ENCODE data around the gene SLC9A6. TPM values are rescaled to one million over a fixed set of nuclear protein-coding genes. Genes with fewer than 3 reads are reported as not detected.
A peak's percentile ranks its signal among the peaks of the same experiment; 100 is the strongest.

SLC9A6 gene
- total RNA-seq, 4 donors from 2014 or later = 13.5 to 26.3 (median 21.7) TPM

DNA sequence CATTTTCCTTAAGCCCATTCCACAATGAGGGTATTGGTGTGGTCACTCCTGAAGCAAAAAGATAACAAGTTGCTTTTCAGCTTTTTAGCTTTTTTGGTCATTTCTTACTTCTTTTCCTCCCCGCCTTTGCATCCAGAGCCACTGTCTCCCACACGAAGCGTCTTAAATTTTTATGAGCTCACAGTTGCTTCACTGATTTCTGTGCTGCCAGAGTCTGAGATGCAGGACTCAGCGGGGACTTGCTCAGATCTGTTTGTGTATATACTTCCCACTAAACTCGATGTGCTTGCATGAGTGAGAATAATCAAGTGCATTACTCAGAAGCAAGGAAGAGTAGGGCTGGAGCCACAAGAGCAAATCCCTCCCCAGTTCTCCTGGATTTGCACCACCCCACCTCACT lies 81.9 kb downstream of the SLC9A6 start:
- in situ Hi-C loops (cut with MboI; ENCODE audit: low pct_ligation_motif_present in 1 of 4, low pct_unique_long_range_greater_than_20kb in 1 of 4, low sequenced_read_pairs in 3 of 4) = no loop called here
- WGBS, 2 donors (ENCODE audit: low coverage in 1 of 2) = 73% methylated on average over 5 of the region's 5 CpGs; no CpG with 5 or more reads in 1 of the 2 donors
- Histone ChIP-seq H3K4me1 (peaks cover 0 to 7% (median 0%) of the 10 kb centered on the region in 4 donors), H3K27me3 (no peaks in the 10 kb centered on the region), H3K36me3 (no peaks in the 10 kb centered on the region), H3K4me3 (no peak overlapping the region), H3K9me3 (no peaks in the 10 kb centered on the region), H3K27ac (peak overlapping the region; percentile 19 to 82 (median 70))
- TF ChIP-seq, protein P1, sequence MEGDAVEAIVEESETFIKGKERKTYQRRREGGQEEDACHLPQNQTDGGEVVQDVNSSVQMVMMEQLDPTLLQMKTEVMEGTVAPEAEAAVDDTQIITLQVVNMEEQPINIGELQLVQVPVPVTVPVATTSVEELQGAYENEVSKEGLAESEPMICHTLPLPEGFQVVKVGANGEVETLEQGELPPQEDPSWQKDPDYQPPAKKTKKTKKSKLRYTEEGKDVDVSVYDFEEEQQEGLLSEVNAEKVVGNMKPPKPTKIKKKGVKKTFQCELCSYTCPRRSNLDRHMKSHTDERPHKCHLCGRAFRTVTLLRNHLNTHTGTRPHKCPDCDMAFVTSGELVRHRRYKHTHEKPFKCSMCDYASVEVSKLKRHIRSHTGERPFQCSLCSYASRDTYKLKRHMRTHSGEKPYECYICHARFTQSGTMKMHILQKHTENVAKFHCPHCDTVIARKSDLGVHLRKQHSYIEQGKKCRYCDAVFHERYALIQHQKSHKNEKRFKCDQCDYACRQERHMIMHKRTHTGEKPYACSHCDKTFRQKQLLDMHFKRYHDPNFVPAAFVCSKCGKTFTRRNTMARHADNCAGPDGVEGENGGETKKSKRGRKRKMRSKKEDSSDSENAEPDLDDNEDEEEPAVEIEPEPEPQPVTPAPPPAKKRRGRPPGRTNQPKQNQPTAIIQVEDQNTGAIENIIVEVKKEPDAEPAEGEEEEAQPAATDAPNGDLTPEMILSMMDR (IDR thresholded peaks at IDR 0.05) = no peak
- TF ChIP-seq POLR2AphosphoS5 (IDR thresholded peaks at IDR 0.05) = no peak
- TF ChIP-seq POLR2A (IDR thresholded peaks at IDR 0.05) = no peak
- no peak for DNase-seq
- intact Hi-C loops (cut with DNase I; ENCODE audit: low total_unique reads) = no loop called here

DNA sequence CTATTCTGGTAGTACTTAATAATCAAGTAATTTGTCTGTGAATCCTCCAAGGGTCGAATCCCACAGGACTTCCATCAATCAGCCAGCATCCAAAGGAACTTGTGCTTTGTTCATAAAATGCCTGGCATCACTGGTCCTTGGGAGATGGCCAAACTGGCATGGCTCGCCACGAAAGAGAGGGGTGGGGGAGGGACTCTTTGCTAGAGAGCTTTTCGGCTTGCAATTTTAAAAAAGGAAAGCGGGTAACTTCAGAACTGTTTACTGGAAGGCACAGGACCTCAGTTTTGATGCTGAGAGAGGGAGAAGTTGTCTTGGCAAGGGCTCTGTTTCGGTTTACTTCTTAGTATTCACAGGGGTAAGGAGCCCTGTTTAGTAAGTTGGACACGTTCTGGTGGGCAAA lies 82.7 kb downstream of the SLC9A6 start:
- H3K27ac ChIP-seq = peak overlapping the region; percentile 23 to 82 (median 70)
- H3K4me1 ChIP-seq = peaks cover 0 to 7% (median 0%) of the 10 kb centered on the region in 4 donors
- intact Hi-C loops (cut with DNase I; ENCODE audit: low total_unique reads) = no loop called here
- H3K4me3 ChIP-seq = no peak overlapping the region
- H3K36me3 ChIP-seq = no peaks in the 10 kb centered on the region
- TF ChIP-seq, protein P1 (IDR thresholded peaks at IDR 0.05) = no peak
- TF ChIP-seq EP300 (IDR thresholded peaks at IDR 0.05; ENCODE audit: low read depth) (no peak), POLR2AphosphoS5 (IDR thresholded peaks at IDR 0.05) (no peak), POLR2A (IDR thresholded peaks at IDR 0.05) (no peak)
- DNase-seq = no peak
- in situ Hi-C loops (cut with MboI; ENCODE audit: low pct_ligation_motif_present in 1 of 4, low pct_unique_long_range_greater_than_20kb in 1 of 4, low sequenced_read_pairs in 3 of 4) = no loop called here
- H3K9me3 ChIP-seq = no peaks in the 10 kb centered on the region
- 20 to 59% methylated on average over 2 to 7 of the region's 7 CpGs for WGBS, 2 donors (ENCODE audit: low coverage in 1 of 2)
- H3K27me3 ChIP-seq = no peaks in the 10 kb centered on the region

DNA sequence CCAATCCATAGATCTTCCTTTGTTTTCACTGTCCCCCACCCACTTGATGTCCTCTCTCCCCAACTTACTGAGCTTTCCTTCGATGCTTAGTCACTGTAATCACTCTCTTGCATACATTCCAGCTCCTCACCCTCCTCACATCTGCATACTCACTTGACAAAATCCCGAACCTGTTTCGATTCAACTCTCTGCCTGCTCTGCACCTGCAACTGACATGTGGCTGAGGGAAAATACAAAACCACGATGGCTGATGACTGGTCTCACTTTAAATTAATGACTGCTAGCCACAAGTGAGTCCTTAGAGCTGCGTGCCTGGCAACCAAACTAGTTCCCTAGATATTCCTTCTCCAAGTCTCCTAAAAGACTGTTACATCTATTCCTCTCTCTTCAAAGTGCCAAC lies 91.7 kb downstream of the SLC9A6 start:
- TF ChIP-seq EP300 (IDR thresholded peaks at IDR 0.05; ENCODE audit: low read depth) (no peak), POLR2A (IDR thresholded peaks at IDR 0.05) (no peak), POLR2AphosphoS5 (IDR thresholded peaks at IDR 0.05) (no peak)
- TF ChIP-seq, protein P1 (IDR thresholded peaks at IDR 0.05) = no peak
- no peaks in the 10 kb centered on the region for H3K36me3 ChIP-seq
- 50% methylated on average over 5 of the region's 5 CpGs; no CpG with 5 or more reads in 1 of the 2 donors for WGBS, 2 donors (ENCODE audit: low coverage in 1 of 2)
- no peak overlapping the region for H3K4me3 ChIP-seq
- intact Hi-C loops (cut with DNase I; ENCODE audit: low total_unique reads) = no loop called here
- H3K27me3 ChIP-seq = no peaks in the 10 kb centered on the region
- no peak for DNase-seq
- no peak overlapping the region for H3K27ac ChIP-seq
- in situ Hi-C loops (cut with MboI; ENCODE audit: low pct_ligation_motif_present in 1 of 4, low pct_unique_long_range_greater_than_20kb in 1 of 4, low sequenced_read_pairs in 3 of 4) = no loop called here
- no peaks in the 10 kb centered on the region for H3K4me1 ChIP-seq
- H3K9me3 ChIP-seq = no peaks in the 10 kb centered on the region

DNA sequence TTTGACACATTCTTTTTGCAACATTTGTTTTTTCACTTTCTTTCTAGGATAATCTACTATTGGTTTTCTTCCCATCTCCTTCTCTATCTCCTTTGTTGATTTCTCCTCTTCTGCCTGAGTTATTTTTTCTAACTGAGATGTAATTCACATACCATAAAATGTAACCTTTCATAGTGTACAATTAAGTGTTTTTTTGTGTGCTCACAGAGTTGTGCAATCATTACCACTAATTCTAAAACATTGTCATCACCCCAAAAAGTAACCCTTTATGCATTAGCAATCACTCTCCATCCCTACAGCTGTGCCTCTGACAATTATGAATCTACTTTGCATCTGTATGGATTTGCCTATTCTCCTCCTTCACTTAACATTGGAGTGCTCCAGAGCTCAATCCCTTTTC lies 95.5 kb downstream of the SLC9A6 start:
- Histone ChIP-seq H3K27ac (no peak overlapping the region), H3K4me3 (no peak overlapping the region), H3K36me3 (no peaks in the 10 kb centered on the region), H3K4me1 (no peaks in the 10 kb centered on the region), H3K9me3 (no peaks in the 10 kb centered on the region), H3K27me3 (no peaks in the 10 kb centered on the region)
- intact Hi-C loops (cut with DNase I; ENCODE audit: low total_unique reads) (no loop called here), in situ Hi-C loops (cut with MboI; ENCODE audit: low pct_ligation_motif_present in 1 of 4, low pct_unique_long_range_greater_than_20kb in 1 of 4, low sequenced_read_pairs in 3 of 4) (no loop called here)
- TF ChIP-seq EP300 (IDR thresholded peaks at IDR 0.05; ENCODE audit: low read depth) = no peak
- TF ChIP-seq POLR2AphosphoS5 (IDR thresholded peaks at IDR 0.05) = no peak
- TF ChIP-seq, protein P1 (IDR thresholded peaks at IDR 0.05) = no peak
- DNase-seq = no peak

Measured in transverse colon (tissue), 4 donors.